ENCODE results near the gene ASB3.
A peak's percentile ranks its signal among the peaks of the same experiment; 100 is the strongest.
"Not testable (repeated sequence)": the region's sequence is repeated elsewhere in the genome, so short reads cannot be mapped to it uniquely, and the experiment has no call there.

The ASB3 gene

GRCh38 chr2:53729143-53729762, 57.5 kb downstream of the ASB3 start:
- DNase-seq = no peak

GRCh38 chr2:53727921-53728320, 58.8 kb downstream of the ASB3 start:
- DNase-seq = no peak

GRCh38 chr2:53725662-53726061, 61.1 kb downstream of the ASB3 start:
- DNase-seq = no peak

- DNase-seq = peak; percentile 45
Measured at GRCh38 chr2:53724536-53724935, 62.2 kb downstream of the ASB3 start.

GRCh38 chr2:53720944-53721343, 65.8 kb downstream of the ASB3 start:
- DNase-seq = not testable (repeated sequence)

- peak; percentile 53 for DNase-seq
Measured at GRCh38 chr2:53715568-53715967, 71.2 kb downstream of the ASB3 start.

GRCh38 chr2:53711271-53711780, 75.4 kb downstream of the ASB3 start:
- no peak for DNase-seq

GRCh38 chr2:53708988-53709387, 77.8 kb downstream of the ASB3 start:
- peak; percentile 6 for DNase-seq

- peak; percentile 59 for DNase-seq
Measured at GRCh38 chr2:53701221-53701620, 85.5 kb downstream of the ASB3 start.

GRCh38 chr2:53697686-53698085, 89.1 kb downstream of the ASB3 start:
- DNase-seq = no peak

- no peak for DNase-seq
Measured at GRCh38 chr2:53697092-53697491, 89.7 kb downstream of the ASB3 start.

GRCh38 chr2:53695575-53695974, 91.2 kb downstream of the ASB3 start:
- no peak for DNase-seq

- DNase-seq = no peak
Measured at GRCh38 chr2:53694096-53694771, 92.5 kb downstream of the ASB3 start.

- no peak for DNase-seq
Measured at GRCh38 chr2:53690876-53691275, 95.9 kb downstream of the ASB3 start.

GRCh38 chr2:53672881-53673522, 113.8 kb downstream of the ASB3 start:
- DNase-seq = no peak

GRCh38 chr2:53670331-53670730, 116.4 kb downstream of the ASB3 start:
- DNase-seq = no peak

GRCh38 chr2:53668624-53669026, 118.1 kb downstream of the ASB3 start:
- peak; percentile 88 for DNase-seq

GRCh38 chr2:53667130-53667529, 119.6 kb downstream of the ASB3 start:
- not testable (repeated sequence) for DNase-seq

GRCh38 chr2:53660886-53661285, 125.9 kb downstream of the ASB3 start:
- no peak for DNase-seq

GRCh38 chr2:53658474-53658873, 128.3 kb downstream of the ASB3 start:
- not testable (repeated sequence) for DNase-seq

- no peak for DNase-seq
Measured at GRCh38 chr2:53655256-53655655, 131.5 kb downstream of the ASB3 start.

GRCh38 chr2:53654396-53654795, 132.4 kb downstream of the ASB3 start:
- no peak for DNase-seq

- DNase-seq = no peak
Measured at GRCh38 chr2:53652131-53652530, 134.6 kb downstream of the ASB3 start.

- DNase-seq = no peak
Measured at GRCh38 chr2:53646788-53647187, 140.0 kb downstream of the ASB3 start.

All from hematopoietic multipotent progenitor cell treated with erythropoietin and hydrocortisone succinate and interleukin-3 and kit ligand, for 6 days (in vitro differentiated cells).